ENCODE results near the gene BIRC6.
"Not testable (repeated sequence)": the region's sequence is repeated elsewhere in the genome, so short reads cannot be mapped to it uniquely, and the experiment has no call there.

DNA sequence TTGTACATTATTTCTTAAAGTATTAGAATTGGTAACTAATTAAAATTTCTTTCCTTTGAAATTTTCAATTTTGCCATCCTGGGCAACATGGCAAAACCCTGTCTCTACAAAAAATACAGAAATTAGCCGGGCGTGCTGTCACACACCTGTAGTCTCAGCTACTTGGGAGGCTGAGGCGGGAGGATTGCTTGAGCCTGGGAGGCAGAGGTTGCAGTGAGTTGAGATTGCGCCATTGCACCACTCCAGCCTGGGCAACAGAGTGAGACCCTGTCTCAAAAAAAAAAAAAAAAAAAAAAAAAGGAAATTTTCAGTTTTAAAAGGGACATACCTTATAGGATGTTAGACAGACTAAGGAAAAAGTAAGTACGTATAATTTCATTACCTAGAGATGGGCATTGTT, 14.1 kb downstream of the BIRC6 start:
- not testable (repeated sequence) for TF ChIP-seq EZH2 (IDR thresholded peaks at IDR 0.05; ENCODE audit: low read length); CTCF (optimal IDR thresholded peaks at IDR 0.05 in 1 of 3, IDR thresholded peaks at IDR 0.05 in 1 of 3, conservative IDR thresholded peaks at IDR 0.05 in 1 of 3; ENCODE audit: extremely low read depth in 1 of 3, insufficient read depth in 2 of 3, low read length in 3 of 3)
